ENCODE measurements around the gene NOD1.

NOD1 gene

GRCh38 chr7:30395676-30396075, 82.9 kb downstream of the NOD1 start:
- ATAC-seq: no peak
- TF ChIP-seq ZC3H10 (CRISPR knock-in tag; IDR thresholded peaks at IDR 0.05) (no peak), PATZ1 (CRISPR knock-in tag; IDR thresholded peaks at IDR 0.05; ENCODE audit: borderline replicate concordance) (no peak), TCF4 (CRISPR knock-in tag; IDR thresholded peaks at IDR 0.05; ENCODE audit: borderline replicate concordance) (no peak), RARB (CRISPR knock-in tag; IDR thresholded peaks at IDR 0.05) (no peak), ARNTL (CRISPR knock-in tag; IDR thresholded peaks at IDR 0.05; ENCODE audit: borderline replicate concordance, low read depth) (no peak), OSR1 (CRISPR knock-in tag; IDR thresholded peaks at IDR 0.05) (no peak)
- TF ChIP-seq, protein P1, sequence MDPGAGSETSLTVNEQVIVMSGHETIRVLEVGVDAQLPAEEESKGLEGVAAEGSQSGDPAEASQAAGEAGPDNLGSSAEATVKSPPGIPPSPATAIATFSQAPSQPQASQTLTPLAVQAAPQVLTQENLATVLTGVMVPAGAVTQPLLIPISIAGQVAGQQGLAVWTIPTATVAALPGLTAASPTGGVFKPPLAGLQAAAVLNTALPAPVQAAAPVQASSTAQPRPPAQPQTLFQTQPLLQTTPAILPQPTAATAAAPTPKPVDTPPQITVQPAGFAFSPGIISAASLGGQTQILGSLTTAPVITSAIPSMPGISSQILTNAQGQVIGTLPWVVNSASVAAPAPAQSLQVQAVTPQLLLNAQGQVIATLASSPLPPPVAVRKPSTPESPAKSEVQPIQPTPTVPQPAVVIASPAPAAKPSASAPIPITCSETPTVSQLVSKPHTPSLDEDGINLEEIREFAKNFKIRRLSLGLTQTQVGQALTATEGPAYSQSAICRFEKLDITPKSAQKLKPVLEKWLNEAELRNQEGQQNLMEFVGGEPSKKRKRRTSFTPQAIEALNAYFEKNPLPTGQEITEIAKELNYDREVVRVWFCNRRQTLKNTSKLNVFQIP (CRISPR knock-in tag; IDR thresholded peaks at IDR 0.05; ENCODE audit: borderline replicate concordance, low read depth): no peak
- TF ChIP-seq, protein P2, sequence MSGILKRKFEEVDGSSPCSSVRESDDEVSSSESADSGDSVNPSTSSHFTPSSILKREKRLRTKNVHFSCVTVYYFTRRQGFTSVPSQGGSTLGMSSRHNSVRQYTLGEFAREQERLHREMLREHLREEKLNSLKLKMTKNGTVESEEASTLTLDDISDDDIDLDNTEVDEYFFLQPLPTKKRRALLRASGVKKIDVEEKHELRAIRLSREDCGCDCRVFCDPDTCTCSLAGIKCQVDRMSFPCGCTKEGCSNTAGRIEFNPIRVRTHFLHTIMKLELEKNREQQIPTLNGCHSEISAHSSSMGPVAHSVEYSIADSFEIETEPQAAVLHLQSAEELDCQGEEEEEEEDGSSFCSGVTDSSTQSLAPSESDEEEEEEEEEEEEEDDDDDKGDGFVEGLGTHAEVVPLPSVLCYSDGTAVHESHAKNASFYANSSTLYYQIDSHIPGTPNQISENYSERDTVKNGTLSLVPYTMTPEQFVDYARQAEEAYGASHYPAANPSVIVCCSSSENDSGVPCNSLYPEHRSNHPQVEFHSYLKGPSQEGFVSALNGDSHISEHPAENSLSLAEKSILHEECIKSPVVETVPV (CRISPR knock-in tag; IDR thresholded peaks at IDR 0.05): no peak
- TF ChIP-seq, protein P3, sequence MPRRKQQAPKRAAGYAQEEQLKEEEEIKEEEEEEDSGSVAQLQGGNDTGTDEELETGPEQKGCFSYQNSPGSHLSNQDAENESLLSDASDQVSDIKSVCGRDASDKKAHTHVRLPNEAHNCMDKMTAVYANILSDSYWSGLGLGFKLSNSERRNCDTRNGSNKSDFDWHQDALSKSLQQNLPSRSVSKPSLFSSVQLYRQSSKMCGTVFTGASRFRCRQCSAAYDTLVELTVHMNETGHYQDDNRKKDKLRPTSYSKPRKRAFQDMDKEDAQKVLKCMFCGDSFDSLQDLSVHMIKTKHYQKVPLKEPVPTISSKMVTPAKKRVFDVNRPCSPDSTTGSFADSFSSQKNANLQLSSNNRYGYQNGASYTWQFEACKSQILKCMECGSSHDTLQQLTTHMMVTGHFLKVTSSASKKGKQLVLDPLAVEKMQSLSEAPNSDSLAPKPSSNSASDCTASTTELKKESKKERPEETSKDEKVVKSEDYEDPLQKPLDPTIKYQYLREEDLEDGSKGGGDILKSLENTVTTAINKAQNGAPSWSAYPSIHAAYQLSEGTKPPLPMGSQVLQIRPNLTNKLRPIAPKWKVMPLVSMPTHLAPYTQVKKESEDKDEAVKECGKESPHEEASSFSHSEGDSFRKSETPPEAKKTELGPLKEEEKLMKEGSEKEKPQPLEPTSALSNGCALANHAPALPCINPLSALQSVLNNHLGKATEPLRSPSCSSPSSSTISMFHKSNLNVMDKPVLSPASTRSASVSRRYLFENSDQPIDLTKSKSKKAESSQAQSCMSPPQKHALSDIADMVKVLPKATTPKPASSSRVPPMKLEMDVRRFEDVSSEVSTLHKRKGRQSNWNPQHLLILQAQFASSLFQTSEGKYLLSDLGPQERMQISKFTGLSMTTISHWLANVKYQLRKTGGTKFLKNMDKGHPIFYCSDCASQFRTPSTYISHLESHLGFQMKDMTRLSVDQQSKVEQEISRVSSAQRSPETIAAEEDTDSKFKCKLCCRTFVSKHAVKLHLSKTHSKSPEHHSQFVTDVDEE (CRISPR knock-in tag; IDR thresholded peaks at IDR 0.05): no peak

DNA sequence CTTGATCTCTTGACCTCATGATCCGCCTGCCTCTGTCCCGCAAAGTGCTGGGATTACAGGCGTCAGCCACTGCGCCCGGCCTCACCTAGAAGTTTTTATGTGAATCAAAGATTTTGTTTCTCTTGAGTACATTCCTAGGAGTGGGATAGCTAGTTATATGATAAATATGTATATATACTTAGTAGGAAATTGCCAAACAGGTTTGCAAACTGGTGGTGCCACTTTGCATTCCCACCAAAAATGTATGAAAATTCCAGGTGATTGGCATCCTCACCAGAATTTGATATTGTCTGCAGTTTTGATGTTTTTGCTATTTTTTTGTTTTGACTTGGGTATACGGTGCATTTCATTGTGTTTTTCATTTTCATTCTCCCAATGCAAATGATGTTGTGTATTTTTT, 86.8 kb downstream of the NOD1 start:
- no peak for TF ChIP-seq TOX (CRISPR knock-in tag; IDR thresholded peaks at IDR 0.05; ENCODE audit: borderline replicate concordance)
- no peak for ATAC-seq

DNA sequence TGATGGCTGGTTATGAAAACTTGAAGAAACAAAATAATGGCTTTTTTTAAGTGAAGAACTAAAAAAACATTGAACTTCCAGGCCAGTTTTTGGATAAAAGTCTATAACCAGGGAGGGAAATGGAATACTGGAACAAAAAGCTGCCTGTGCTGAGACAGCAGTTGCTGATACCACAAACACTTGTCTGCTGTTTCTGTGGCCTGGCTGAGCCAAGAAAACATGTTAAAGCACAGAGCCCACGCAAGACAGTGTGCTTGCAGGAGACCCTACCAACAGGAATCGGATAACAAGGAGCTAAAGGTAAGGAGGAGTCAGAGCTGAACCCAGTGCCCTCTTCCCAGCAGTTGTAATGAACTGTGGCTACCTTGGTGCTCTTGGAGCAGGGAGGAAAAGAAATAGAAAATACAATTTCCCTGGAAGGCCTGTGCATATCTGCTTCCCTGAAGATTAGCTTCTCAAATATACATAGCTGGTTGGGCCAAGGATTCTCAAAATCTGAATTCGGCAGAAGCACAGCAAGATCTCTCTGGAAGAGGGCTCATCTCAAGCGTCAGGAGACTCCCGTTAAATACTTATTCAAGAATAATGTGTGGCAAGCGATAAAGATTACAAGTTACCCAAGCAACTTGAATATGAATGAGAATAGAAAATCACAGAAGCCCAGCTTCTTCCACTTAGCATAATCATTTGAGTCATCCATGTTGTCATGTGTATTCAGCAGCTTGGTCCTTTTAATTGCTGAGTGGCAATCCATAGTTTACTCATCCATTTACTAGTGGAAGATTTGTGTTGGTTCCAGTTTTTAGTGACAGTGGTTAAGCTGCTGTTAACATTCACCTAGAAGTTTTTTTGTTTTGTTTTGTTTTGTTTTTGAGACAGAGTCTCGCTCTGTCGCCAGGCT, 87.6 kb downstream of the NOD1 start:
- ATAC-seq: no peak
- TF ChIP-seq, protein P3 (CRISPR knock-in tag; IDR thresholded peaks at IDR 0.05): no peak
- TF ChIP-seq BACH2 (CRISPR knock-in tag; IDR thresholded peaks at IDR 0.05; ENCODE audit: borderline replicate concordance): no peak
- TF ChIP-seq ZNF70 (CRISPR knock-in tag; IDR thresholded peaks at IDR 0.05): no peak
- TF ChIP-seq TCF4 (CRISPR knock-in tag; IDR thresholded peaks at IDR 0.05; ENCODE audit: borderline replicate concordance): no peak
- TF ChIP-seq ZNF565 (CRISPR knock-in tag; conservative IDR thresholded peaks at IDR 0.05; ENCODE audit: low read depth): no peak
- TF ChIP-seq, protein P2 (CRISPR knock-in tag; IDR thresholded peaks at IDR 0.05): no peak
- TF ChIP-seq TOX (CRISPR knock-in tag; IDR thresholded peaks at IDR 0.05; ENCODE audit: borderline replicate concordance): no peak
- TF ChIP-seq CSDC2 (CRISPR knock-in tag; IDR thresholded peaks at IDR 0.05): no peak
